HepG2 (cell line): ENCODE results near the gene CTXN1. TPM values are rescaled to one million over a fixed set of nuclear protein-coding genes. Genes with fewer than 3 reads are reported as not detected.

Source experiments
- ATAC-seq: fragments of 200-7000 bp; cut with Tn5 transposase; 3 replicates; pipeline ENCODE4 v1.9.1; 2020; ENCODE audit warnings: mild to moderate bottlenecking, moderate library complexity
- BruUV-seq: library from RNA; stranded (reverse); fragments of 400-500 nt; replicated peaks from 2 replicates; lab custom pipeline; 2021; lab: Mats Ljungman, UMichigan
- CTCF ChIA-PET: fragments of 300-600 bp; formaldehyde crosslinking; extraction: SDS; loops from one replicate; lab custom pipeline; 2021; ENCODE audit warnings: low total read pairs, inconsistent platforms, low intra/inter-chr PET ratio; lab: Yijun Ruan, JAX
- POLR2A ChIA-PET: fragments of 350-600 bp; sonication (Branson Sonifier 250); formaldehyde crosslinking; loops from one replicate; lab custom pipeline; 2020; ENCODE audit warnings: antibody characterized with exemption, inconsistent platforms; lab: Yijun Ruan, JAX
- DNase-seq: peaks from one replicate; pipeline ENCODE4 v3.0.0-alpha.2; 2015; ENCODE audit warnings: low spot score
- FAIRE-seq: peaks from 3 replicates; lab custom pipeline; 2011; peaks lifted over from hg19 to GRCh38; lab: Jason Lieb, UNC
- H2AFZ ChIP-seq: one replicate; pipeline ENCODE4 v1.6.1; 2011; ENCODE audit warnings: low read length, inconsistent platforms
- H3K27ac ChIP-seq: fragments of 300-600 bp; 3 replicates; pipeline ENCODE4 v1.8.0; 2011; ENCODE audit warnings: mixed run types, mild to moderate bottlenecking, mixed read lengths, low read length, inconsistent platforms; ENCODE audit not compliant: insufficient read depth; ENCODE audit errors: extremely low read length
- H3K27me3 ChIP-seq, 2 experiments: fragments of 200-600 bp in 1 of 2; 2 replicates in 1 of 2; 3 replicates in 1 of 2; pipeline versions ENCODE4 v1.6.0 to v1.8.0; 2011; ENCODE audit warnings: low read length in 2 of 2, mild to moderate bottlenecking in 2 of 2, moderate library complexity in 2 of 2, inconsistent platforms in 1 of 2; ENCODE audit not compliant: insufficient read depth in 2 of 2, control insufficient read depth in 1 of 2
- H3K36me3 ChIP-seq, 2 experiments: fragments of 200-600 bp in 1 of 2; replicated peaks in 1 of 2; 2 replicates in 1 of 2; 3 replicates in 1 of 2; pipeline versions ENCODE4 v1.5.1 to v1.8.0; 2011; ENCODE audit warnings: low read length in 2 of 2, inconsistent platforms in 1 of 2; ENCODE audit not compliant: insufficient read depth in 2 of 2, control insufficient read depth in 1 of 2
- H3K4me1 ChIP-seq: 2 replicates; pipeline ENCODE4 v1.5.1; 2012; ENCODE audit warnings: low read length, inconsistent platforms; ENCODE audit not compliant: insufficient read depth
- H3K4me2 ChIP-seq: 2 replicates; pipeline ENCODE4 v1.6.0; 2011; ENCODE audit warnings: low read depth, low read length, inconsistent platforms
- H3K4me3 ChIP-seq, 3 experiments: fragments of 200-600 bp in 1 of 3; sonication (generic), shearing (Covaris generic) in 1 of 3; replicated peaks in 1 of 3; 2 replicates each; pipeline ENCODE4 v1.5.1; 2011 to 2016; ENCODE audit warnings: low read length in 3 of 3, inconsistent platforms in 2 of 3, low read depth in 2 of 3, mild to moderate bottlenecking in 2 of 3, control low read depth in 1 of 3, mixed read lengths in 1 of 3; ENCODE audit not compliant: insufficient read depth in 1 of 3
- H3K79me2 ChIP-seq: one replicate; pipeline ENCODE4 v1.6.1; 2011; ENCODE audit warnings: low read length, inconsistent platforms; ENCODE audit not compliant: insufficient read depth
- H3K9ac ChIP-seq: 2 replicates; pipeline ENCODE4 v1.6.0; 2011; ENCODE audit warnings: mild to moderate bottlenecking, low read depth, low read length, inconsistent platforms; ENCODE audit not compliant: insufficient read depth
- H3K9me3 ChIP-seq: 2 replicates; pipeline ENCODE4 v1.5.1; 2012; ENCODE audit warnings: mild to moderate bottlenecking, low read length
- H4K20me1 ChIP-seq: 2 replicates; pipeline ENCODE4 v1.6.0; 2011; ENCODE audit warnings: inconsistent platforms, mild to moderate bottlenecking, low read length, moderate library complexity; ENCODE audit not compliant: insufficient read depth
- CEBPZ ChIP-seq: IDR thresholded peaks from 2 replicates; pipeline ENCODE4 v1.6.1; 2012; ENCODE audit warnings: low read length, improper control_type of control experiment
- KDM5B ChIP-seq: sonication (generic); formaldehyde crosslinking; IDR thresholded peaks from 2 replicates; pipeline ENCODE4 v1.4.0; 2020; ENCODE audit warnings: missing genetic modification reagents, mild to moderate bottlenecking, borderline replicate concordance
- KLF6 ChIP-seq: IDR thresholded peaks from 2 replicates; pipeline ENCODE4 v1.8.0; 2016; ENCODE audit warnings: missing biosample characterization, missing genetic modification reagents
- RBM22 ChIP-seq: fragments of 200-400 bp; formaldehyde crosslinking; optimal IDR thresholded peaks from 2 replicates; pipeline ENCODE3; 2017; ENCODE audit warnings: mild to moderate bottlenecking, low read length, moderate library complexity
- SRSF4 ChIP-seq: fragments of 200-400 bp; formaldehyde crosslinking; IDR thresholded peaks from one replicate; pipeline ENCODE4 v1.6.1; 2018; ENCODE audit warnings: mild to moderate bottlenecking, low read depth, low read length, moderate library complexity; ENCODE audit not compliant: poor library complexity, severe bottlenecking
- ZNF276 ChIP-seq: sonication (generic); formaldehyde crosslinking; IDR thresholded peaks from 2 replicates; pipeline ENCODE4 v1.4.0; 2020; ENCODE audit warnings: mild to moderate bottlenecking, low read depth, missing genetic modification reagents
- ZNF451 ChIP-seq: sonication (generic); formaldehyde crosslinking; IDR thresholded peaks from 2 replicates; pipeline ENCODE4 v1.5.0; 2020; ENCODE audit warnings: mild to moderate bottlenecking, missing genetic modification reagents
- WGBS: methylation state at CpG from one replicate; pipeline ENCODE4 v1.1.6; 2017; ENCODE audit warnings: low lambda C conversion rate; 5-methylcytosine and 5-hydroxymethylcytosine counted together
- in situ Hi-C: cut with HindIII; loops from 2 replicates; pipeline ENCODE4 v1.10.0; 2017; ENCODE audit warnings: low pct_unique_long_range_greater_than_20kb; ENCODE audit not compliant: extremely low pct_ligation_motif_present
- intact Hi-C: fragments of 100-400 bp; cut with micrococcal nuclease; formaldehyde crosslinking; loops from one replicate; pipeline ENCODE4 v1.10.0; 2022; ENCODE audit not compliant: unreplicated experiment
- polyA plus RNA-seq, 8 experiments: library from polyadenylated mRNA; depleted of rRNA in 3 of 8; stranded (reverse) in 7 of 8; unstranded in 1 of 8; fragments of >200 nt; fragmentation: Illumina TruSeq in 4 of 8; extraction: Trizol in 4 of 8; gene quantifications; 2 replicates each; pipeline versions ENCODE4 v1.2.1 to v1.2.3, GENCODE V29; 2011 to 2016; ENCODE audit warnings: low read depth in 4 of 8, missing spikeins in 1 of 8, mixed read lengths in 1 of 8; ENCODE audit not compliant: insufficient read depth in 1 of 8
- total RNA-seq, 5 experiments: library from RNA; depleted of rRNA; stranded (reverse); fragments of >200 nt; fragmentation: Illumina TruSeq; extraction: Trizol; gene quantifications; 2 replicates each; pipeline ENCODE4 v1.2.3, GENCODE V29; 2016; ENCODE audit warnings: low read depth in 1 of 5
- TF ChIP-seq, protein P1 (sequence below): sonication (generic); formaldehyde crosslinking; IDR thresholded peaks from 2 replicates; pipeline ENCODE4 v1.5.0; 2020; ENCODE audit warnings: mild to moderate bottlenecking, missing genetic modification reagents

The CTXN1 gene
- total and polyA plus RNA-seq, 2 of the 13 experiments (the other 11 are each of a cell fraction or from before 2014, with no cell fraction given): 0.11 TPM; not detected in 1

DNA sequence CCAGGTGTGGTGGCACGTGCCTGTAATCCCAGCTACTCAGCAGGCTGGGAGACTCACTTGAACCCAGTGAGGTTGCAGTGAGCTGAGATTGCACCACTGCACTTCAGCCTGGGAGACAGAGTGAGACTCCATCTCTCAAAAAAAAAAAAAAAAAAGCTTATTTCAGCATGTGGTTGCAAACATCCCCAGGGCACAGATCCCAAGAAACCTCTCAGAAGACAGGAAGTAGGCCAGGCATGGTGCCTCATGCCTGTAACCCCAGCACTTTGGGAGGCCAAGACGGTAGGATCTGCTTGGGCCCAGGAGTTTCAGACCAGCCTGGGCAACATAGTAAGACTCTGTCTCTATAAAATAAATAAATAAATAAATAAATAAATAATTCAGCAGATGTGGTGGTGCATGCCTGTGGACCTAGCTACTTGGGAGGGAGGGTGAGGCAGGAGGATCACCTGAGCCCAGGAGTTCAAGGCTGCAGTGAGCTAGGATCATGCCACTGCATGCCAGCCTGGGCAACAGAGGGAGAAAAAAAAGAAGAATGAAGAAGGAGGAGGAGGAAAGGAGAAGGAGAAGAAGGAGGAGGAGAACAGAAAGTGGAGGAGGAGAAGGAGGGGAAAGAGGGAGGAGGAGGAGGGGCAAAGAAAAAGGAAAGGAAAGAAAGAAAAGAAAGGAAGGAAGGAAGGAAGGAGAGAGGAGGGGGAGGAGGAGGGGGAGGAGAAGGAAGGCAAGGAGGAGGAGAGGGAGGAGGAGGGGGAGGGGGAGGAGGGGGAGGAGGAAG lies 42.0 kb downstream of the CTXN1 start:
- in situ Hi-C loops (no loop called here), intact Hi-C loops (no loop called here)
- Histone ChIP-seq H2AFZ (no peak overlapping the region), H3K4me1 (peaks cover 32% of the 10 kb centered on the region), H3K36me3 (no peaks in the 10 kb centered on the region), H4K20me1 (no peaks in the 10 kb centered on the region), H3K4me2 (no peak overlapping the region), H3K27ac (no peak overlapping the region), H3K9ac (no peak overlapping the region), H3K4me3 (no peak overlapping the region), H3K79me2 (peaks cover 3% of the 10 kb centered on the region), H3K9me3 (no peaks in the 10 kb centered on the region), H3K27me3 (no peaks in the 10 kb centered on the region; a peak in 1 of 5 replicates)
- DNase-seq (no peak), ATAC-seq (no peak), FAIRE-seq (no peak)
- POLR2A ChIA-PET: no interaction called here
- TF ChIP-seq KDM5B (CRISPR knock-in tag) (no peak), ZNF451 (no peak), SRSF4 (no peak), KLF6 (CRISPR knock-in tag) (no peak), RBM22 (no peak), ZNF276 (CRISPR knock-in tag) (no peak), CEBPZ (no peak)
- TF ChIP-seq, protein P1, sequence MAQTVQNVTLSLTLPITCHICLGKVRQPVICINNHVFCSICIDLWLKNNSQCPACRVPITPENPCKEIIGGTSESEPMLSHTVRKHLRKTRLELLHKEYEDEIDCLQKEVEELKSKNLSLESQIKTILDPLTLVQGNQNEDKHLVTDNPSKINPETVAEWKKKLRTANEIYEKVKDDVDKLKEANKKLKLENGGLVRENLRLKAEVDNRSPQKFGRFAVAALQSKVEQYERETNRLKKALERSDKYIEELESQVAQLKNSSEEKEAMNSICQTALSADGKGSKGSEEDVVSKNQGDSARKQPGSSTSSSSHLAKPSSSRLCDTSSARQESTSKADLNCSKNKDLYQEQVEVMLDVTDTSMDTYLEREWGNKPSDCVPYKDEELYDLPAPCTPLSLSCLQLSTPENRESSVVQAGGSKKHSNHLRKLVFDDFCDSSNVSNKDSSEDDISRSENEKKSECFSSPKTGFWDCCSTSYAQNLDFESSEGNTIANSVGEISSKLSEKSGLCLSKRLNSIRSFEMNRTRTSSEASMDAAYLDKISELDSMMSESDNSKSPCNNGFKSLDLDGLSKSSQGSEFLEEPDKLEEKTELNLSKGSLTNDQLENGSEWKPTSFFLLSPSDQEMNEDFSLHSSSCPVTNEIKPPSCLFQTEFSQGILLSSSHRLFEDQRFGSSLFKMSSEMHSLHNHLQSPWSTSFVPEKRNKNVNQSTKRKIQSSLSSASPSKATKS (CRISPR knock-in tag): no peak
- CTCF ChIA-PET: no interaction called here
- no TSS peak for BruUV-seq
- WGBS: 21% methylated on average over 2 of the region's 2 CpGs
